H1 (cell line): Measurements from ENCODE around the gene UBE2J1.

Source experiments
- BCL11A ChIP-seq, 2 experiments: IDR thresholded peaks; one replicate each; pipeline ENCODE4 v1.6.1; 2011; ENCODE audit warnings: low read depth in 2 of 2, low read length in 2 of 2, mild to moderate bottlenecking in 2 of 2
- POLR2A ChIP-seq, 2 experiments: IDR thresholded peaks; 1 replicate in 1 of 2; 2 replicates in 1 of 2; pipeline ENCODE4 v1.6.1; 2011; ENCODE audit warnings: low read depth in 2 of 2, low read length in 2 of 2, mild to moderate bottlenecking in 2 of 2; ENCODE audit errors: control extremely low read depth in 1 of 2

GRCh38 chr6:89289710-89290109 lies 62.8 kb downstream of the UBE2J1 start:
- TF ChIP-seq POLR2A (IDR thresholded peaks at IDR 0.05; ENCODE audit: control extremely low read depth in 1 of 2, low read depth in 2 of 2, low read length in 2 of 2): no peak
- no peak for TF ChIP-seq BCL11A (IDR thresholded peaks at IDR 0.05; ENCODE audit: low read depth in 2 of 2, low read length in 2 of 2)
